HG03558 (cell line): ENCODE data around the gene NOXO1.

Experiments used
- ATAC-seq: cut with Tn5 transposase; IDR thresholded peaks from one replicate; pipeline ENCODE4 v1.9.1; 2021; ENCODE audit warnings: moderate number of reproducible peaks; ENCODE audit not compliant: unreplicated experiment; ENCODE audit errors: extremely low read depth

NOXO1 gene

DNA sequence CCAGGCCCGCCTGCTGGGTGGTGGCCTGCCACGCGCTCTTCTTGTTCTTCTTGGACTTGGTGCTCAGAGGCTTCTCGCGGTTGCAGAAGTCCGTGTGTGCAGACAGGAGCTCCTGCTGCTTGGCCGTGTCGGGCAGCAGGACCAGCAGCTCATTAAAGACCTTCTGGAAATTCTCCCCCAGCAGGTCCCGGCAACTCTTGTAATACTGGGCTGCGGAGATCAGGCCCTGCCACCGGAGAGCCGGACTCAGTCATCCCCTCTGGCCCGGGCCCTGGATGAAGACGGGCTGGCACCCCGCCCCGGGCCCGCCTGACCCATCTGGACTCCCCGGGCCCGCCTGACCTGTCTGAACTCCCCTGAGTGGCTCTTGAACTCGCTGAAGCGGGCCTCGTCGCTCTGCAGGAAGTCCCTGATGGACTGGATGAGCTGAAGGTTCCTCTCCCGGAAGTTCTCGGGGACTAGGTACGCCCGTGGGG is 17.1 kb upstream of the NOXO1 start:
- no peak for ATAC-seq

DNA sequence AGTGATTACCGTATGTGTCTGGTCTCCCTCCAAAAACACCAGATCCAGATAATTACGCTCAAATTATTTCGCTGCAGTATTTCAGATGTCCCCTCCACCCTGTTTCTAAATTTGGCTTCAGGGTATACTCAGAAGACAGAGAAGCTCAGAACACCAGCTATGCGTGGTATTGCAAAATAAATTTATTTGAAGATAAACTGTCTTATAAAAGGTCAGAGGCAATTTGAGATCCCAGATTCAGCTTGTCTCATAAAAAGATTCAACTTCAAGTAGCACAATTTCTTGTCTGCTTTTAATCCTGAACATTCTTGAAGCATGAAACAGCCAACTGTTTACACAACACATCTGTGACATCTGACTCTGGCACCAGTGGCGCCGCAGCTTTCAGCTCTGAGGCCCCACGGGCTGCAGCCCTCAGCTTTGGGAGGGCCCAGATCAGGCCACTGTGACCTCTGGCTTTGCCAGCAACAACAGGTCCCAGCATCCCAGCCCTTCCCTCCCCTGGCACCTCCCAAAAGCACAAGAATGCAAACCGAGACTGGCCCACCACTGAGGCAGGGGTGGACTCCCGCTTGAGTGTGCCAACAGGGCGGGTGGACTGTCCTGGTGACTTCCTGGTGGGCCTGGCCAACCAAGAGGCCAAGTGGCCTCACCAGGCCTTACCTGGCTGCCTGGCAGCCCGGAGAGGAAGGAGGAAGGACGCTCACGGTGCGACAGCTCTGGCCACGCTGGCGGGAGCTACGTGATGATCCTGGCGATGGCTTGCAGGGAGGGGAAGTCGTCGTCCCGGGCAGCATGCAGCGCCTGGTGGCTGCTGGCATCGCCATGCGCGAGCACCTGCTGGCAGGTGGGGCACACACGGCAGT is 16.5 kb upstream of the NOXO1 start:
- ATAC-seq = no peak

- no peak for ATAC-seq
Measured at GRCh38 chr16:1993731-1994131, 12.5 kb upstream of the NOXO1 start.

DNA sequence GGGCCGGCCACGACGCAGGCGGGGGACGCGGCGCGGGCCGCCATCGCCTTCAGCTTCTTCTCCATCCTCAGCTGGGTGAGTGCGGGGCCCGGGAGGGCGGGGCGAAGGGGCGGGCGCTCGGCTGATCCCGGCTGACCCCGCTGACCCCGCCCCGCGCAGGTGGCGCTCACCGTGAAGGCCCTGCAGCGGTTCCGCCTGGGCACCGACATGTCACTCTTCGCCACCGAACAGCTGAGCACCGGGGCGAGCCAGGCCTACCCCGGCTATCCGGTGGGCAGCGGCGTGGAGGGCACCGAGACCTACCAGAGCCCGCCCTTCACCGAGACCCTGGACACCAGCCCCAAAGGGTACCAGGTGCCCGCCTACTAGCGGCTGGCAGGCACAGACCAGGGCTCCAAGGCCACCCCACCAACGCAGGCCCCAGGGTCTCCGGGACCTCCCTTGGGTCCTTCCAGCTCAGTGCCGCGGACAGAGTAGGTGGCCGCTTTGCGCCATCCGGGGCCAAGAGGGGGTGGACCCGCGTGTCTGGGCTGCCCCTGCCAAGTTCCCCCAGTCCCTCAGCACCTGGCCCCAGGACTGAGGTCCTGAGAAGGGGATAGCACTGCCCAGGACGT is 11.5 kb upstream of the NOXO1 start:
- no peak for ATAC-seq

DNA sequence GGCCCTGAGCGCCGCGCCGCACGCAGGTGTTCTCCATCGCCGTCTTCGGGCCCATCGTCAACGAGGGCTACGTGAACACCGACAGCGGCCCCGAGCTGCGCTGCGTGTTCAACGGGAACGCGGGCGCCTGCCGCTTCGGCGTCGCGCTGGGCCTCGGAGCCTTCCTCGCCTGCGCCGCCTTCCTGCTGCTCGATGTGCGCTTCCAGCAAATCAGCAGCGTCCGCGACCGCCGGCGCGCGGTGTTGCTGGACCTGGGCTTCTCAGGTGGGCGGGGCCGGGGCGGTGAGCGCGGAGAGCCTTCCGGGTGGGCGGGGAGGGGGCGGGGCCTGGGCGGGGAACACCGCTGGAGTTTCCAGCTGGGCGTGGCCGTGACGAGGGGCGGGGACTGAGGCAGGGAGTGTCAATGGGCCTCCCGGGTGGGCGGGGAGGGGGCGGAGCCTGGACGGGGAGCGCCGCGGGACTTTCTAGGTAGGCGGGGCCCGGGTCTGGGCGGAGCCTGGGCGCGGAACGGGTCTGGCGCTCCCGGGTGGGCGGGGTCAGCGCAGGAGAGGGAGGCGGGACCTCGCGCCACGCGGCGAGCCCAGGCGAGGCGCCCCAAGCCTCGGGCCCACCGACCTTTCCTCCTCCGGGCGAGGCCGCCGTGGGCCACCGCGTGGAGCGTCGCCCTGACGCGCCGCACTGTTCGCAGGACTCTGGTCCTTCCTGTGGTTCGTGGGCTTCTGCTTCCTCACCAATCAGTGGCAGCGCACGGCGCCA is 10.9 kb upstream of the NOXO1 start:
- ATAC-seq = no peak

- ATAC-seq = no peak
Measured at GRCh38 chr16:1991588-1991947, 10.3 kb upstream of the NOXO1 start.

DNA sequence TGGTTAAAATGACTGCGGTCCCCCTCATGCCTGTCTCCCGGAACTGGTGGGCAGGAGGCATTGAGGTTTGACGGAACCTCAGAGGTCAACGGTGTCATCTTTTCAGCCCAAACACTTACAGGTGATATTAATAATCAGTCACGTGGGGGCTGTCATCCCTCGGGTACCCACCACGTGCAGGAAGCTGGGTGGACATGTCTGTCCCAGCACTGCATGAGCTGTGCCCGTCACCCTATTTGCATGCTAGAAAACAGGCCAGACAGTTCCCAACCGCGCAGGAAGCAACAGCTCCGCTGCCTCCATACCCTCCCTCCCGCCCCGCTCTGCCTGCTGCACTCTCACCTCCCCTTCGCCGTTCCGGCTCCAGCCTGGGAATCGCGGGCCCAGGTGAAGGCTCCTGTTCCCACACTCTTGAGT is 9.9 kb upstream of the NOXO1 start:
- no peak for ATAC-seq

GRCh38 chr16:1990351-1991134 is 9.3 kb upstream of the NOXO1 start:
- ATAC-seq = no peak

GRCh38 chr16:1990101-1990350 is 8.8 kb upstream of the NOXO1 start:
- no peak for ATAC-seq

- no peak for ATAC-seq
Measured at GRCh38 chr16:1989209-1990100, 8.2 kb upstream of the NOXO1 start, which contains the start of gene SYNGR3. TSS of gene SYNGR3 (plus strand) at chr16:1989970. CDS start at chr16:1990103, 133 bp downstream.

- ATAC-seq = no peak
Measured at GRCh38 chr16:1987198-1987597, 5.9 kb upstream of the NOXO1 start.

DNA sequence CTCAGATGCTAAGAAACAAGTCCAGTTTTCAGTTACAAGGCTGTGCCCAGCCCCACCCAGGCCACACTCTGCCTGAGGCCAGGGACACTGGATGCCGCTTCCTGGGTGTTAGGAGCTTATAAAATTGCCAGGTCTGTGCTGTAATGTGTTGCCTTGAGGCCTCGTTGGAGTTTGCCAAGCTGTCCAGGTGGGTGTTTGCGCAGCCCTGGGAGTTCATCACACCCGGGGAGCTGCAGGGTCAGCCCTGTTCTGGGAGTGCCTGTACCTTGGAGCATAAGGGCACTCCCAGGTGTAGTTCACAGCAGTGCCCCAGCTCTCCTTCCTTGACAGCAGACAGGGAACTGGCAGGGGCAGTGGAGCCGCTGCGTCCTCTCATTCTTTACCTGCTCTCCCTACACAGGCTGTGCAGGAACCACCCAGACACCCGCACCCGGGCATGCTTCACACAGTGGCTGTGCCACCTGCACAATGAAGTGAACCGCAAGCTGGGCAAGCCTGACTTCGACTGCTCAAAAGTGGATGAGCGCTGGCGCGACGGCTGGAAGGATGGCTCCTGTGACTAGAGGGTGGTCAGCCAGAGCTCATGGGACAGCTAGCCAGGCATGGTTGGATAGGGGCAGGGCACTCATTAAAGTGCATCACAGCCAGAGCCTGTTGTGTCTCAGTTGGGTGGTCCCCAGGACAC is 4.3 kb upstream of the NOXO1 start:
- ATAC-seq = no peak

GRCh38 chr16:1984347-1985225 is 3.3 kb upstream of the NOXO1 start:
- ATAC-seq = peak; percentile 2

- peak; percentile 62 for ATAC-seq
Measured at GRCh38 chr16:1983544-1984346, 2.5 kb upstream of the NOXO1 start, which contains the start of gene GFER. TSS of gene GFER (plus strand) at chr16:1984193. CDS start at chr16:1984219, 26 bp downstream.

GRCh38 chr16:1982991-1983543 is 1.8 kb upstream of the NOXO1 start:
- no peak for ATAC-seq

DNA sequence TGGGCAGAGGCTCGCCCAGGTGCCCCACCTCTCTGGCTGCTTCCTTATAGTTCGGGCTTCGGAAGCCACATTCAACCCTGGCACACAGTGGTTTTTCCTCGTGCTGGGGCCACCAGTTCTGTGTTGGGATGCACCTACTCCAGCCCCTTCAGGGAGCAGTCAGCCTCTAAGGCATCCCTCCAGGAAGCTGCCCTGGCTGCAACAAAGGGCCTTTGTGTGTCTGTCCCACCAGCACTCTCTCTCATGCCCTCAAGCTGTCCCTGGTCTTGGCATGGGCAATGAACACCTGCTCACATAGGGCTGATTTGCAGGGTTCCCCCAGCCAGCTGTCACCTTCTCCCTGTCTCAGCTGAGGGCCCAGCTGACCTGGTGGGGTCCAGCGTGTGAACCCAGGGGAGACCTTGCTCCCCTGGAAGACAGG is 754 bp upstream of the NOXO1 start:
- no peak for ATAC-seq

GRCh38 chr16:1980770-1981087 is 540 bp downstream of the NOXO1 start:
- ATAC-seq = no peak
